ENCODE measurements around the gene ANO7. TPM values are rescaled to one million over a fixed set of nuclear protein-coding genes. Genes with fewer than 3 reads are reported as not detected.
"Not testable (repeated sequence)": the region's sequence is repeated elsewhere in the genome, so short reads cannot be mapped to it uniquely, and the experiment has no call there.

The ANO7 gene
- total RNA-seq, 1 donor = 0.43 TPM

- no peak overlapping the region for H3K4me3 ChIP-seq (ENCODE audit: low read depth, low read length)
- DNase-seq (ENCODE audit: low read depth) = no peak
- TF ChIP-seq CTCF (IDR thresholded peaks at IDR 0.05; ENCODE audit: insufficient read depth, low read depth, low read length) = no peak
These were observed 7.1 kb downstream of the ANO7 start for GRCh38 chr2:241195506-241196130.

GRCh38 chr2:241197246-241197645 is 8.8 kb downstream of the ANO7 start:
- DNase-seq (ENCODE audit: low read depth) = not testable (repeated sequence)

GRCh38 chr2:241197947-241198346 is 9.5 kb downstream of the ANO7 start:
- DNase-seq (ENCODE audit: low read depth) = no peak
- no peak overlapping the region for H3K4me3 ChIP-seq (ENCODE audit: low read depth, low read length)
- TF ChIP-seq CTCF (IDR thresholded peaks at IDR 0.05; ENCODE audit: insufficient read depth, low read depth, low read length) = no peak

More at GRCh38 chr2:241197246-241197645, 8.8 kb downstream of the ANO7 start:
- not testable (repeated sequence) for H3K4me3 ChIP-seq (ENCODE audit: low read depth, low read length)

GRCh38 chr2:241198381-241199279 is 10.2 kb downstream of the ANO7 start:
- TF ChIP-seq CTCF (IDR thresholded peaks at IDR 0.05; ENCODE audit: insufficient read depth, low read depth, low read length) = no peak
- no peak for DNase-seq (ENCODE audit: low read depth)
- H3K4me3 ChIP-seq (ENCODE audit: low read depth, low read length) = no peak overlapping the region

GRCh38 chr2:241199286-241199685 is 10.8 kb downstream of the ANO7 start:
- no peak overlapping the region for H3K4me3 ChIP-seq (ENCODE audit: low read depth, low read length)
- TF ChIP-seq CTCF (IDR thresholded peaks at IDR 0.05; ENCODE audit: insufficient read depth, low read depth, low read length) = no peak
- no peak for DNase-seq (ENCODE audit: low read depth)

- no peak for TF ChIP-seq CTCF (IDR thresholded peaks at IDR 0.05; ENCODE audit: insufficient read depth, low read depth, low read length)
- DNase-seq (ENCODE audit: low read depth) = no peak
- H3K4me3 ChIP-seq (ENCODE audit: low read depth, low read length) = no peak overlapping the region
These were observed 11.7 kb downstream of the ANO7 start for GRCh38 chr2:241199897-241200821.
